Measurements from ENCODE around the gene RTTN. TPM values are rescaled to one million over a fixed set of nuclear protein-coding genes. Genes with fewer than 3 reads are reported as not detected.

RTTN gene
- polyA plus RNA-seq, 2 of the 4 experiments (the other 2 are of a cell fraction) = 8.4 to 24.6 TPM

DNA sequence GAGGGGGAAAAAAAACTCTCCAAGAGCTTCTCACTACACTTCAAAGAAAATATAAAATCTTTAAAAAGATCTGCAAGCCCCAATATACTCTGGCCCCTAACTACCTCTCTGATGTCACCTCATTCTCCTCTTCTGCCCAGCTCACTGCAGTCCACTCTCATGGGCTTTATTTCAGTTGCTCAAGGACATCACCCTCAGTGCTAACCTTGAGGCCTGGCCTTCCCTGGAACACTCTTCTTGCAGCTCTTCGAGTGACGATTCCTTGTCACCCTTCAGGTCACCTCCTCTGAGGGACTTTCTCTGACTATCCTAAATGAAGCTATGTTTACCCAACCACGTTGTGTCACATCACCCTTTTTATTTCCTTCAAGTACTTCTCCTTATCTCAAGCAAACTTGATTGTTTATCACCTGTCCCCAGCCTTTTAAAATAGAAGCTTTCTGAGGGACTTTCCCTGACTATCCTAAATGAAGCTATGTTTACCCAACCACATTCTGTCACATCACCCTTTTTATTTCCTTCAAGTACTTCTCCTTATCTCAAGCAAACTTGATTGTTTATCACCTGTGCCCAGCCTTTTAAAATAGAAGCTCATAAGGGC is 10.4 kb downstream of the RTTN start:
- H3K4me2 ChIP-seq = peak overlapping the region; percentile 23; the same call in 2 of the 3 replicates
- no peak overlapping the region for H3K4me3 ChIP-seq
- no peaks in the 10 kb centered on the region for H3K9me3 ChIP-seq
- TF ChIP-seq PHF8 (IDR thresholded peaks at IDR 0.05; ENCODE audit: borderline replicate concordance, low read depth) = no peak
- no peak for TF ChIP-seq NR3C1 (IDR thresholded peaks at IDR 0.05)
- TF ChIP-seq SREBF2 (IDR thresholded peaks at IDR 0.05) = no peak
- TF ChIP-seq, protein P1, sequence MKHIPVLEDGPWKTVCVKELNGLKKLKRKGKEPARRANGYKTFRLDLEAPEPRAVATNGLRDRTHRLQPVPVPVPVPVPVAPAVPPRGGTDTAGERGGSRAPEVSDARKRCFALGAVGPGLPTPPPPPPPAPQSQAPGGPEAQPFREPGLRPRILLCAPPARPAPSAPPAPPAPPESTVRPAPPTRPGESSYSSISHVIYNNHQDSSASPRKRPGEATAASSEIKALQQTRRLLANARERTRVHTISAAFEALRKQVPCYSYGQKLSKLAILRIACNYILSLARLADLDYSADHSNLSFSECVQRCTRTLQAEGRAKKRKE (CRISPR knock-in tag; IDR thresholded peaks at IDR 0.05; ENCODE audit: low read depth) = no peak
- TF ChIP-seq RFX5 (IDR thresholded peaks at IDR 0.05) = no peak
- TF ChIP-seq CBX8 (IDR thresholded peaks at IDR 0.05) = no peak
- TF ChIP-seq BHLHE40 (IDR thresholded peaks at IDR 0.05; ENCODE audit: low read depth, low read length) = no peak
- no peak for TF ChIP-seq TFCP2L1 (CRISPR knock-in tag; IDR thresholded peaks at IDR 0.05)
- no peak for TF ChIP-seq MYC (IDR thresholded peaks at IDR 0.05; ENCODE audit: borderline replicate concordance, low read length)
- no peak for TF ChIP-seq HDAC2 (IDR thresholded peaks at IDR 0.05)
- no peak for TF ChIP-seq NFE2L2 (conservative IDR thresholded peaks at IDR 0.05; ENCODE audit: low read length)
- TF ChIP-seq, protein P2, sequence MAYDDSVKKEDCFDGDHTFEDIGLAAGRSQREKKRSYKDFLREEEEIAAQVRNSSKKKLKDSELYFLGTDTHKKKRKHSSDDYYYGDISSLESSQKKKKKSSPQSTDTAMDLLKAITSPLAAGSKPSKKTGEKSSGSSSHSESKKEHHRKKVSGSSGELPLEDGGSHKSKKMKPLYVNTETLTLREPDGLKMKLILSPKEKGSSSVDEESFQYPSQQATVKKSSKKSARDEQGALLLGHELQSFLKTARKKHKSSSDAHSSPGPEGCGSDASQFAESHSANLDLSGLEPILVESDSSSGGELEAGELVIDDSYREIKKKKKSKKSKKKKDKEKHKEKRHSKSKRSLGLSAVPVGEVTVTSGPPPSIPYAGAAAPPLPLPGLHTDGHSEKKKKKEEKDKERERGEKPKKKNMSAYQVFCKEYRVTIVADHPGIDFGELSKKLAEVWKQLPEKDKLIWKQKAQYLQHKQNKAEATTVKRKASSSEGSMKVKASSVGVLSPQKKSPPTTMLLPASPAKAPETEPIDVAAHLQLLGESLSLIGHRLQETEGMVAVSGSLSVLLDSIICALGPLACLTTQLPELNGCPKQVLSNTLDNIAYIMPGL (CRISPR knock-in tag; IDR thresholded peaks at IDR 0.05; ENCODE audit: borderline replicate concordance) = no peak
- TF ChIP-seq RCOR1 (IDR thresholded peaks at IDR 0.05; ENCODE audit: low read depth, low read length) = no peak
- TF ChIP-seq, protein P3, sequence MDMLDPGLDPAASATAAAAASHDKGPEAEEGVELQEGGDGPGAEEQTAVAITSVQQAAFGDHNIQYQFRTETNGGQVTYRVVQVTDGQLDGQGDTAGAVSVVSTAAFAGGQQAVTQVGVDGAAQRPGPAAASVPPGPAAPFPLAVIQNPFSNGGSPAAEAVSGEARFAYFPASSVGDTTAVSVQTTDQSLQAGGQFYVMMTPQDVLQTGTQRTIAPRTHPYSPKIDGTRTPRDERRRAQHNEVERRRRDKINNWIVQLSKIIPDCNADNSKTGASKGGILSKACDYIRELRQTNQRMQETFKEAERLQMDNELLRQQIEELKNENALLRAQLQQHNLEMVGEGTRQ (IDR thresholded peaks at IDR 0.05) = no peak
- TF ChIP-seq ZSCAN20 (CRISPR knock-in tag; IDR thresholded peaks at IDR 0.05) = no peak
- TF ChIP-seq EP300 (IDR thresholded peaks at IDR 0.05) = no peak
- TF ChIP-seq CEBPB (IDR thresholded peaks at IDR 0.05) = no peak
- no peak for TF ChIP-seq RNF2 (IDR thresholded peaks at IDR 0.05; ENCODE audit: borderline replicate concordance, low read depth)
- TF ChIP-seq ZFP36 (IDR thresholded peaks at IDR 0.05; ENCODE audit: borderline replicate concordance, partially characterized antibody) = no peak
- H3K27ac ChIP-seq = peak overlapping the region; percentile 73 to 81
- FAIRE-seq (peak; percentile 68), DNase-seq (ENCODE audit: low read depth in 1 of 2, low spot score in 1 of 2) (no peak), ATAC-seq (no peak)
- WGBS (ENCODE audit: missing lambda C conversion rate) = 68% methylated on average over 3 of the region's 3 CpGs
- POLR2A ChIA-PET = interaction anchor here (0.5 to 1.1 kb wide), 3 partner anchors 11 to 256 kb away, joined by 3 to 5 read pairs (median 4); no protein-coding TSS in a partner anchor
- H3K4me1 ChIP-seq = peaks cover 44% of the 10 kb centered on the region
- CTCF ChIA-PET = interaction anchor here (0.6 to 4.5 kb wide), 24 partner anchors 8 to 264 kb away, joined by 3 to 55 read pairs (median 4); partner anchors contain the start of gene RTTN

DNA sequence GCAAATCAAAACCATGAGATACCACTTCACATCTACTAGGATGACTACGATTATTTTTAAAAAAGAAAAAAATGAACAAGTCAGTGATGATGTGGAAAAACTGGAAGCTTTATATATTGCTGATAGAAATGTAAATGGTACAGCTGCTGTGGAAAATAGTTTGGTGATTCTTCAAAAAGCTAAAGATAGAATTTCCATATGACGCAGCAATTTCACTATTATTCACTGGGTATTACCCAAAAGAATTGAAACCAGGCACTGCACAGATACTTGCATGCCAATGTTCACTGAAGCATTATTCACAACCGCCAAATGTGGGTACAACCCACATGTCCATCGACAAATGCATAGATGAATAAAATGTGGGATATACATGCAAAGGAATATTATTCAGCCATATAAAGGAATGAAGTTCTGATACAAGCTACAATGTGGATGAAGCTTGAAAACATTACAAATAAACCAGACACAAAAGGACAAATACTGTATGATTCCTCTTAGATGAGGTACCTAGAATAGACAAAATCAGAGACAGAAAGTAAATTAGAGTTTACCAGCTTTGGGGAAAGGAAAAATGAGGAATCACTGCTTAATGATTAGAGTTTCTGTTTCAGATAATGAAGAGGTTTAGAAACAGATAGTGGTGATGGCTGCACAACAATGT is 11.1 kb downstream of the RTTN start:
- FAIRE-seq = no peak

More for the DNA sequence above, 11.1 kb downstream of the RTTN start:
- POLR2A ChIA-PET = interaction anchor here (0.6 to 1.1 kb wide), 2 partner anchors 12 to 190 kb away, joined by 3 to 4 read pairs; no protein-coding TSS in a partner anchor
- Histone ChIP-seq H3K4me1 (peaks cover 50% of the 10 kb centered on the region), H3K4me3 (no peak overlapping the region), H3K4me2 (no peak overlapping the region), H3K27ac (peak overlapping the region in 1 of 2 experiments; percentile 54; a peak in 3 of 6 replicates), H3K9me3 (no peaks in the 10 kb centered on the region)
- CTCF ChIA-PET = interaction anchor here (1.0 to 4.5 kb wide), 12 partner anchors 9 to 258 kb away, joined by 3 to 55 read pairs (median 4); no protein-coding TSS in a partner anchor
- no peak for ATAC-seq
- TF ChIP-seq RAD21 (conservative IDR thresholded peaks at IDR 0.05 in 1 of 2, IDR thresholded peaks at IDR 0.05 in 1 of 2) (no peak), POLR2AphosphoS2 (conservative IDR thresholded peaks at IDR 0.05; ENCODE audit: low read length) (no peak)
- TF ChIP-seq, protein P4, sequence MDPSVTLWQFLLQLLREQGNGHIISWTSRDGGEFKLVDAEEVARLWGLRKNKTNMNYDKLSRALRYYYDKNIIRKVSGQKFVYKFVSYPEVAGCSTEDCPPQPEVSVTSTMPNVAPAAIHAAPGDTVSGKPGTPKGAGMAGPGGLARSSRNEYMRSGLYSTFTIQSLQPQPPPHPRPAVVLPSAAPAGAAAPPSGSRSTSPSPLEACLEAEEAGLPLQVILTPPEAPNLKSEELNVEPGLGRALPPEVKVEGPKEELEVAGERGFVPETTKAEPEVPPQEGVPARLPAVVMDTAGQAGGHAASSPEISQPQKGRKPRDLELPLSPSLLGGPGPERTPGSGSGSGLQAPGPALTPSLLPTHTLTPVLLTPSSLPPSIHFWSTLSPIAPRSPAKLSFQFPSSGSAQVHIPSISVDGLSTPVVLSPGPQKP (IDR thresholded peaks at IDR 0.05; ENCODE audit: low read depth, low read length) = no peak
- DNase-seq (ENCODE audit: low read depth in 1 of 2, low spot score in 1 of 2) = no peak
- 95% methylated on average over 4 of the region's 4 CpGs for WGBS (ENCODE audit: missing lambda C conversion rate)

Data from A549 (cell line).